WTC11 (cell line): ENCODE results near the gene ZDHHC19. TPM values are rescaled to one million over a fixed set of nuclear protein-coding genes. Genes with fewer than 3 reads are reported as not detected.

Experiments used
- ATAC-seq: fragments of 200-7000 bp; cut with Tn5 transposase; 2 replicates; pipeline ENCODE4 v1.10.0; 2021; ENCODE audit warnings: mild to moderate bottlenecking, moderate library complexity
- CTCF ChIA-PET: fragments of 300-600 bp; sonication (Branson Sonifier 250); formaldehyde crosslinking; loops from one replicate; lab custom pipeline; 2021; ENCODE audit warnings: antibody characterized with exemption; lab: Charles Lee
- POLR2A ChIA-PET: fragments of 350-600 bp; sonication (Branson Sonifier 250); formaldehyde crosslinking; loops from one replicate; lab custom pipeline; 2021; ENCODE audit warnings: antibody characterized with exemption; lab: Charles Lee
- DNase-seq: peaks from one replicate; pipeline ENCODE4 v3.0.0; 2021; ENCODE audit warnings: low spot score
- H3K27ac Mint-ChIP-seq: 2 replicates; pipeline ENCODE4 v1.8.0; 2021; ENCODE audit warnings: mixed read lengths
- H3K27me3 Mint-ChIP-seq: 2 replicates; pipeline ENCODE4 v1.8.0; 2021; ENCODE audit warnings: low read depth, mild to moderate bottlenecking, moderate library complexity, mixed read lengths
- H3K36me3 Mint-ChIP-seq: 2 replicates; pipeline ENCODE4 v1.8.0; 2021; ENCODE audit warnings: mixed read lengths
- H3K4me1 Mint-ChIP-seq: 2 replicates; pipeline ENCODE4 v1.8.0; 2022; ENCODE audit warnings: mixed read lengths
- H3K4me3 Mint-ChIP-seq: 2 replicates; pipeline ENCODE4 v1.8.0; 2021; ENCODE audit warnings: mild to moderate bottlenecking, moderate library complexity, mixed read lengths
- H3K9me3 Mint-ChIP-seq: 2 replicates; pipeline ENCODE4 v1.8.0; 2021; ENCODE audit warnings: mixed read lengths
- ATF1 ChIP-seq: sonication (generic); formaldehyde crosslinking; IDR thresholded peaks from 2 replicates; pipeline ENCODE4 v1.8.1; 2023; ENCODE audit warnings: mild to moderate bottlenecking, moderate library complexity, missing genetic modification reagents
- CREB1 ChIP-seq: sonication (generic); formaldehyde crosslinking; IDR thresholded peaks from 2 replicates; pipeline ENCODE4 v1.8.0; 2023; ENCODE audit warnings: mild to moderate bottlenecking, missing genetic modification reagents
- ETV6 ChIP-seq: sonication (generic); formaldehyde crosslinking; IDR thresholded peaks from 2 replicates; pipeline ENCODE4 v1.8.1; 2022; ENCODE audit warnings: mild to moderate bottlenecking, missing genetic modification reagents
- FOXP1 ChIP-seq: sonication (generic); formaldehyde crosslinking; IDR thresholded peaks from 2 replicates; pipeline ENCODE4 v1.8.0; 2022; ENCODE audit warnings: missing genetic modification reagents, mild to moderate bottlenecking, moderate library complexity, borderline replicate concordance
- NFYB ChIP-seq: sonication (generic); formaldehyde crosslinking; conservative IDR thresholded peaks from 2 replicates; pipeline ENCODE4 v1.8.0; 2022; ENCODE audit warnings: low read depth, missing genetic modification reagents
- PRRX2 ChIP-seq: fragments of 250-450 bp; sonication (Bioruptor Pico); IDR thresholded peaks from 2 replicates; pipeline ENCODE4 v1.8.0; 2021; ENCODE audit warnings: mild to moderate bottlenecking
- RORB ChIP-seq: fragments of 250-450 bp; sonication (Bioruptor Pico); IDR thresholded peaks from 2 replicates; pipeline ENCODE4 v1.9.0; 2021; ENCODE audit warnings: mild to moderate bottlenecking
- STAT6 ChIP-seq: sonication (generic); formaldehyde crosslinking; conservative IDR thresholded peaks from 2 replicates; pipeline ENCODE4 v1.8.1; 2023; ENCODE audit warnings: mild to moderate bottlenecking, low read depth, missing genetic modification reagents, moderate library complexity
- TEAD4 ChIP-seq: sonication (generic); formaldehyde crosslinking; IDR thresholded peaks from 2 replicates; pipeline ENCODE4 v1.8.0; 2022; ENCODE audit warnings: mild to moderate bottlenecking, missing genetic modification reagents
- ZBTB21 ChIP-seq: sonication (generic); formaldehyde crosslinking; IDR thresholded peaks from 2 replicates; pipeline ENCODE4 v1.8.1; 2023; ENCODE audit warnings: mild to moderate bottlenecking, missing genetic modification reagents, borderline replicate concordance
- ZNF121 ChIP-seq: sonication (generic); formaldehyde crosslinking; IDR thresholded peaks from 2 replicates; pipeline ENCODE4 v1.8.0; 2023; ENCODE audit warnings: missing genetic modification reagents
- ZNF425 ChIP-seq: fragments of 250-450 bp; sonication (Bioruptor Pico); conservative IDR thresholded peaks from 2 replicates; pipeline ENCODE4 v1.9.0; 2021; ENCODE audit warnings: mild to moderate bottlenecking
- total RNA-seq: library from RNA; stranded (reverse); gene quantifications from 3 replicates; pipeline ENCODE4 v1.2.3, GENCODE V29; 2021
- TF ChIP-seq, protein P1 (sequence below): sonication (generic); formaldehyde crosslinking; IDR thresholded peaks from 2 replicates; pipeline ENCODE4 v1.8.1; 2023; ENCODE audit warnings: mild to moderate bottlenecking, moderate library complexity, missing genetic modification reagents
- TF ChIP-seq, protein P2 (sequence below): sonication (generic); formaldehyde crosslinking; IDR thresholded peaks from 2 replicates; pipeline ENCODE4 v1.8.0; 2023; ENCODE audit warnings: missing genetic modification reagents
- TF ChIP-seq, protein P3 (sequence below): fragments of 250-450 bp; sonication (Bioruptor Pico); IDR thresholded peaks from 2 replicates; pipeline ENCODE4 v1.9.0; 2021; ENCODE audit warnings: moderate library complexity, mild to moderate bottlenecking, inconsistent platforms, borderline replicate concordance
- TF ChIP-seq, protein P4 (sequence below): sonication (generic); formaldehyde crosslinking; IDR thresholded peaks from 2 replicates; pipeline ENCODE4 v1.8.0; 2022; ENCODE audit warnings: mild to moderate bottlenecking, missing genetic modification reagents
- TF ChIP-seq, protein P5 (sequence below): fragments of 250-450 bp; sonication (Bioruptor Pico); IDR thresholded peaks from 2 replicates; pipeline ENCODE4 v1.9.0; 2021; ENCODE audit warnings: mild to moderate bottlenecking
- TF ChIP-seq, protein P6 (sequence below): sonication (generic); formaldehyde crosslinking; IDR thresholded peaks from 2 replicates; pipeline ENCODE4 v1.8.1; 2022; ENCODE audit warnings: low read depth, missing genetic modification reagents, borderline replicate concordance
- TF ChIP-seq, protein P7 (sequence below): sonication (generic); formaldehyde crosslinking; IDR thresholded peaks from 2 replicates; pipeline ENCODE4 v1.8.1; 2022; ENCODE audit warnings: missing genetic modification reagents, borderline replicate concordance
- TF ChIP-seq, protein P8 (sequence below): sonication (generic); formaldehyde crosslinking; IDR thresholded peaks from 2 replicates; pipeline ENCODE4 v1.8.0; 2023; ENCODE audit warnings: mild to moderate bottlenecking, missing genetic modification reagents

The ZDHHC19 gene
- total RNA-seq, 1 experiment from 2014 or later: 4.4 TPM

DNA sequence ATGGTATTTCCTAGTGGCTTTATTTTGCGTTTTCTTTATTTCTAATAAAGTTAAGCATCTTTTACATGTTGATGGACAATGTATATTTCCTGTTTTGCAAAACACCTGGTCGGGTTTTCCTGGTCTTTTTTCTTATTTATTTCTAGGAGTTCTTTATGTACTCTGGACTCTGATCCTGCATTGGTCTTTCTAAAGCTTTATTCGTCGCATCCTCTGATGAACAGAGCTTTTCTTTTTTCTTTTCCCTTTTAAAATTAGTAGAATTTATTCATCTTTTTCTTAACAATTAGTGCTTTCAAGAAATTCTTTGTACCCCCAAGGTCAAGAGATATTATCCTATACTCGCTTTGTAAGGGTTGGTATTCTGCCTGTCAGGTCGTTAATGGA is 32.2 kb downstream of the ZDHHC19 start (continued):
- TF ChIP-seq TEAD4 (no peak), ZNF425 (no peak), CREB1 (CRISPR knock-in tag) (no peak), STAT6 (CRISPR knock-in tag) (no peak), RORB (CRISPR knock-in tag) (no peak)
- TF ChIP-seq, protein P1, sequence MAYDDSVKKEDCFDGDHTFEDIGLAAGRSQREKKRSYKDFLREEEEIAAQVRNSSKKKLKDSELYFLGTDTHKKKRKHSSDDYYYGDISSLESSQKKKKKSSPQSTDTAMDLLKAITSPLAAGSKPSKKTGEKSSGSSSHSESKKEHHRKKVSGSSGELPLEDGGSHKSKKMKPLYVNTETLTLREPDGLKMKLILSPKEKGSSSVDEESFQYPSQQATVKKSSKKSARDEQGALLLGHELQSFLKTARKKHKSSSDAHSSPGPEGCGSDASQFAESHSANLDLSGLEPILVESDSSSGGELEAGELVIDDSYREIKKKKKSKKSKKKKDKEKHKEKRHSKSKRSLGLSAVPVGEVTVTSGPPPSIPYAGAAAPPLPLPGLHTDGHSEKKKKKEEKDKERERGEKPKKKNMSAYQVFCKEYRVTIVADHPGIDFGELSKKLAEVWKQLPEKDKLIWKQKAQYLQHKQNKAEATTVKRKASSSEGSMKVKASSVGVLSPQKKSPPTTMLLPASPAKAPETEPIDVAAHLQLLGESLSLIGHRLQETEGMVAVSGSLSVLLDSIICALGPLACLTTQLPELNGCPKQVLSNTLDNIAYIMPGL (CRISPR knock-in tag): no peak
- TF ChIP-seq, protein P2, sequence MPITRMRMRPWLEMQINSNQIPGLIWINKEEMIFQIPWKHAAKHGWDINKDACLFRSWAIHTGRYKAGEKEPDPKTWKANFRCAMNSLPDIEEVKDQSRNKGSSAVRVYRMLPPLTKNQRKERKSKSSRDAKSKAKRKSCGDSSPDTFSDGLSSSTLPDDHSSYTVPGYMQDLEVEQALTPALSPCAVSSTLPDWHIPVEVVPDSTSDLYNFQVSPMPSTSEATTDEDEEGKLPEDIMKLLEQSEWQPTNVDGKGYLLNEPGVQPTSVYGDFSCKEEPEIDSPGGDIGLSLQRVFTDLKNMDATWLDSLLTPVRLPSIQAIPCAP (CRISPR knock-in tag): no peak
- TF ChIP-seq, protein P3, sequence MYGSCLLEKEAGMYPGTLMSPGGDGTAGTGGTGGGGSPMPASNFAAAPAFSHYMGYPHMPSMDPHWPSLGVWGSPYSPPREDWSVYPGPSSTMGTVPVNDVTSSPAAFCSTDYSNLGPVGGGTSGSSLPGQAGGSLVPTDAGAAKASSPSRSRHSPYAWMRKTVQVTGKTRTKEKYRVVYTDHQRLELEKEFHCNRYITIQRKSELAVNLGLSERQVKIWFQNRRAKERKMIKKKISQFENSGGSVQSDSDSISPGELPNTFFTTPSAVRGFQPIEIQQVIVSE (CRISPR knock-in tag): no peak

GRCh38 chr3:196177967-196178366 is 33.2 kb downstream of the ZDHHC19 start:
- ChIA-PET CTCF (no interaction called here), POLR2A (no interaction called here)
- ATAC-seq (no peak), DNase-seq (no peak)
- H3K27ac Mint-ChIP-seq: peak overlapping the region; percentile 65
- H3K27me3 Mint-ChIP-seq: no peaks in the 10 kb centered on the region
- no peak overlapping the region for H3K4me3 Mint-ChIP-seq
- no peaks in the 10 kb centered on the region for H3K9me3 Mint-ChIP-seq
- H3K4me1 Mint-ChIP-seq: peaks cover 25% of the 10 kb centered on the region
- H3K36me3 Mint-ChIP-seq: no peaks in the 10 kb centered on the region
- TF ChIP-seq, protein P4, sequence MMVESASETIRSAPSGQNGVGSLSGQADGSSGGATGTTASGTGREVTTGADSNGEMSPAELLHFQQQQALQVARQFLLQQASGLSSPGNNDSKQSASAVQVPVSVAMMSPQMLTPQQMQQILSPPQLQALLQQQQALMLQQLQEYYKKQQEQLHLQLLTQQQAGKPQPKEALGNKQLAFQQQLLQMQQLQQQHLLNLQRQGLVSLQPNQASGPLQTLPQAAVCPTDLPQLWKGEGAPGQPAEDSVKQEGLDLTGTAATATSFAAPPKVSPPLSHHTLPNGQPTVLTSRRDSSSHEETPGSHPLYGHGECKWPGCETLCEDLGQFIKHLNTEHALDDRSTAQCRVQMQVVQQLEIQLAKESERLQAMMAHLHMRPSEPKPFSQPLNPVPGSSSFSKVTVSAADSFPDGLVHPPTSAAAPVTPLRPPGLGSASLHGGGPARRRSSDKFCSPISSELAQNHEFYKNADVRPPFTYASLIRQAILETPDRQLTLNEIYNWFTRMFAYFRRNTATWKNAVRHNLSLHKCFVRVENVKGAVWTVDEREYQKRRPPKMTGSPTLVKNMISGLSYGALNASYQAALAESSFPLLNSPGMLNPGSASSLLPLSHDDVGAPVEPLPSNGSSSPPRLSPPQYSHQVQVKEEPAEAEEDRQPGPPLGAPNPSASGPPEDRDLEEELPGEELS: no peak
- TF ChIP-seq ETV6 (CRISPR knock-in tag) (no peak), NFYB (no peak), FOXP1 (no peak), ZNF121 (CRISPR knock-in tag) (no peak), PRRX2 (no peak), ZBTB21 (CRISPR knock-in tag) (no peak), ATF1 (CRISPR knock-in tag) (no peak)
- TF ChIP-seq, protein P5, sequence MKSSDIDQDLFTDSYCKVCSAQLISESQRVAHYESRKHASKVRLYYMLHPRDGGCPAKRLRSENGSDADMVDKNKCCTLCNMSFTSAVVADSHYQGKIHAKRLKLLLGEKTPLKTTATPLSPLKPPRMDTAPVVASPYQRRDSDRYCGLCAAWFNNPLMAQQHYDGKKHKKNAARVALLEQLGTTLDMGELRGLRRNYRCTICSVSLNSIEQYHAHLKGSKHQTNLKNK (CRISPR knock-in tag): no peak
- TF ChIP-seq, protein P6, sequence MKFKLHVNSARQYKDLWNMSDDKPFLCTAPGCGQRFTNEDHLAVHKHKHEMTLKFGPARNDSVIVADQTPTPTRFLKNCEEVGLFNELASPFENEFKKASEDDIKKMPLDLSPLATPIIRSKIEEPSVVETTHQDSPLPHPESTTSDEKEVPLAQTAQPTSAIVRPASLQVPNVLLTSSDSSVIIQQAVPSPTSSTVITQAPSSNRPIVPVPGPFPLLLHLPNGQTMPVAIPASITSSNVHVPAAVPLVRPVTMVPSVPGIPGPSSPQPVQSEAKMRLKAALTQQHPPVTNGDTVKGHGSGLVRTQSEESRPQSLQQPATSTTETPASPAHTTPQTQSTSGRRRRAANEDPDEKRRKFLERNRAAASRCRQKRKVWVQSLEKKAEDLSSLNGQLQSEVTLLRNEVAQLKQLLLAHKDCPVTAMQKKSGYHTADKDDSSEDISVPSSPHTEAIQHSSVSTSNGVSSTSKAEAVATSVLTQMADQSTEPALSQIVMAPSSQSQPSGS (CRISPR knock-in tag): no peak
- TF ChIP-seq, protein P7, sequence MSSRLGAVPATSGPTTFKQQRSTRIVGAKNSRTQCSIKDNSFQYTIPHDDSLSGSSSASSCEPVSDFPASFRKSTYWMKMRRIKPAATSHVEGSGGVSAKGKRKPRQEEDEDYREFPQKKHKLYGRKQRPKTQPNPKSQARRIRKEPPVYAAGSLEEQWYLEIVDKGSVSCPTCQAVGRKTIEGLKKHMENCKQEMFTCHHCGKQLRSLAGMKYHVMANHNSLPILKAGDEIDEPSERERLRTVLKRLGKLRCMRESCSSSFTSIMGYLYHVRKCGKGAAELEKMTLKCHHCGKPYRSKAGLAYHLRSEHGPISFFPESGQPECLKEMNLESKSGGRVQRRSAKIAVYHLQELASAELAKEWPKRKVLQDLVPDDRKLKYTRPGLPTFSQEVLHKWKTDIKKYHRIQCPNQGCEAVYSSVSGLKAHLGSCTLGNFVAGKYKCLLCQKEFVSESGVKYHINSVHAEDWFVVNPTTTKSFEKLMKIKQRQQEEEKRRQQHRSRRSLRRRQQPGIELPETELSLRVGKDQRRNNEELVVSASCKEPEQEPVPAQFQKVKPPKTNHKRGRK (CRISPR knock-in tag): no peak
- TF ChIP-seq, protein P8, sequence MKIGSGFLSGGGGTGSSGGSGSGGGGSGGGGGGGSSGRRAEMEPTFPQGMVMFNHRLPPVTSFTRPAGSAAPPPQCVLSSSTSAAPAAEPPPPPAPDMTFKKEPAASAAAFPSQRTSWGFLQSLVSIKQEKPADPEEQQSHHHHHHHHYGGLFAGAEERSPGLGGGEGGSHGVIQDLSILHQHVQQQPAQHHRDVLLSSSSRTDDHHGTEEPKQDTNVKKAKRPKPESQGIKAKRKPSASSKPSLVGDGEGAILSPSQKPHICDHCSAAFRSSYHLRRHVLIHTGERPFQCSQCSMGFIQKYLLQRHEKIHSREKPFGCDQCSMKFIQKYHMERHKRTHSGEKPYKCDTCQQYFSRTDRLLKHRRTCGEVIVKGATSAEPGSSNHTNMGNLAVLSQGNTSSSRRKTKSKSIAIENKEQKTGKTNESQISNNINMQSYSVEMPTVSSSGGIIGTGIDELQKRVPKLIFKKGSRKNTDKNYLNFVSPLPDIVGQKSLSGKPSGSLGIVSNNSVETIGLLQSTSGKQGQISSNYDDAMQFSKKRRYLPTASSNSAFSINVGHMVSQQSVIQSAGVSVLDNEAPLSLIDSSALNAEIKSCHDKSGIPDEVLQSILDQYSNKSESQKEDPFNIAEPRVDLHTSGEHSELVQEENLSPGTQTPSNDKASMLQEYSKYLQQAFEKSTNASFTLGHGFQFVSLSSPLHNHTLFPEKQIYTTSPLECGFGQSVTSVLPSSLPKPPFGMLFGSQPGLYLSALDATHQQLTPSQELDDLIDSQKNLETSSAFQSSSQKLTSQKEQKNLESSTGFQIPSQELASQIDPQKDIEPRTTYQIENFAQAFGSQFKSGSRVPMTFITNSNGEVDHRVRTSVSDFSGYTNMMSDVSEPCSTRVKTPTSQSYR (CRISPR knock-in tag): no peak
